ENCODE measurements around the gene ADAP2.

Gene ADAP2

GRCh38 chr17:30982855-30983254 lies 61.1 kb downstream of the ADAP2 start:
- FAIRE-seq, result no peak
- no peak for DNase-seq (ENCODE audit: insufficient read length)
- TF ChIP-seq POLR2AphosphoS5 (IDR thresholded peaks at IDR 0.05; ENCODE audit: low read depth, low read length) (no peak), POLR2A (IDR thresholded peaks at IDR 0.05; ENCODE audit: low read depth, low read length) (no peak), TAF1 (IDR thresholded peaks at IDR 0.05; ENCODE audit: borderline replicate concordance, low read depth, low read length) (no peak)

GRCh38 chr17:30990458-30990857 lies 68.7 kb downstream of the ADAP2 start:
- no peak for DNase-seq (ENCODE audit: insufficient read length)
- TF ChIP-seq POLR2A (IDR thresholded peaks at IDR 0.05; ENCODE audit: low read depth, low read length) (no peak), TAF1 (IDR thresholded peaks at IDR 0.05; ENCODE audit: borderline replicate concordance, low read depth, low read length) (no peak), POLR2AphosphoS5 (IDR thresholded peaks at IDR 0.05; ENCODE audit: low read depth, low read length) (no peak)
- FAIRE-seq, result no peak

- TF ChIP-seq TAF1 (IDR thresholded peaks at IDR 0.05; ENCODE audit: borderline replicate concordance, low read depth, low read length) (no peak), POLR2A (IDR thresholded peaks at IDR 0.05; ENCODE audit: low read depth, low read length) (no peak), POLR2AphosphoS5 (IDR thresholded peaks at IDR 0.05; ENCODE audit: low read depth, low read length) (no peak)
- FAIRE-seq (no peak), DNase-seq (ENCODE audit: insufficient read length) (no peak)
Measured at GRCh38 chr17:30992551-30992950, 70.8 kb downstream of the ADAP2 start.

- FAIRE-seq, result no peak
- TF ChIP-seq POLR2A (IDR thresholded peaks at IDR 0.05; ENCODE audit: low read depth, low read length) (no peak), TAF1 (IDR thresholded peaks at IDR 0.05; ENCODE audit: borderline replicate concordance, low read depth, low read length) (no peak), POLR2AphosphoS5 (IDR thresholded peaks at IDR 0.05; ENCODE audit: low read depth, low read length) (no peak)
- no peak for DNase-seq (ENCODE audit: insufficient read length)
Measured at GRCh38 chr17:30995347-30995746, 73.6 kb downstream of the ADAP2 start.

- no peak for FAIRE-seq
- DNase-seq (ENCODE audit: insufficient read length), result no peak
- no peak for TF ChIP-seq TAF1 (IDR thresholded peaks at IDR 0.05; ENCODE audit: borderline replicate concordance, low read depth, low read length)
- no peak for TF ChIP-seq POLR2AphosphoS5 (IDR thresholded peaks at IDR 0.05; ENCODE audit: low read depth, low read length)
- no peak for TF ChIP-seq POLR2A (IDR thresholded peaks at IDR 0.05; ENCODE audit: low read depth, low read length)
Measured at GRCh38 chr17:30996486-30996885, 74.7 kb downstream of the ADAP2 start.

- TF ChIP-seq TAF1 (IDR thresholded peaks at IDR 0.05; ENCODE audit: borderline replicate concordance, low read depth, low read length) (no peak), POLR2A (IDR thresholded peaks at IDR 0.05; ENCODE audit: low read depth, low read length) (no peak), POLR2AphosphoS5 (IDR thresholded peaks at IDR 0.05; ENCODE audit: low read depth, low read length) (no peak)
- FAIRE-seq, result no peak
Measured at GRCh38 chr17:30997270-30997669, 75.5 kb downstream of the ADAP2 start.

GRCh38 chr17:30997842-30998241 lies 76.1 kb downstream of the ADAP2 start:
- TF ChIP-seq POLR2A (IDR thresholded peaks at IDR 0.05; ENCODE audit: low read depth, low read length), result no peak
- TF ChIP-seq POLR2AphosphoS5 (IDR thresholded peaks at IDR 0.05; ENCODE audit: low read depth, low read length), result no peak
- no peak for TF ChIP-seq TAF1 (IDR thresholded peaks at IDR 0.05; ENCODE audit: borderline replicate concordance, low read depth, low read length)
- FAIRE-seq (no peak), DNase-seq (ENCODE audit: insufficient read length) (no peak)

More at GRCh38 chr17:30997270-30997669, 75.5 kb downstream of the ADAP2 start:
- DNase-seq (ENCODE audit: insufficient read length), result no peak

- no peak for DNase-seq (ENCODE audit: insufficient read length)
- no peak for FAIRE-seq
- TF ChIP-seq POLR2AphosphoS5 (IDR thresholded peaks at IDR 0.05; ENCODE audit: low read depth, low read length) (no peak), POLR2A (IDR thresholded peaks at IDR 0.05; ENCODE audit: low read depth, low read length) (no peak), TAF1 (IDR thresholded peaks at IDR 0.05; ENCODE audit: borderline replicate concordance, low read depth, low read length) (no peak)
Measured at GRCh38 chr17:31002047-31002446, 80.3 kb downstream of the ADAP2 start.

GRCh38 chr17:31003225-31003866 lies 81.6 kb downstream of the ADAP2 start:
- FAIRE-seq (no peak), DNase-seq (ENCODE audit: insufficient read length) (no peak)
- no peak for TF ChIP-seq POLR2A (IDR thresholded peaks at IDR 0.05; ENCODE audit: low read depth, low read length)
- no peak for TF ChIP-seq TAF1 (IDR thresholded peaks at IDR 0.05; ENCODE audit: borderline replicate concordance, low read depth, low read length)
- TF ChIP-seq POLR2AphosphoS5 (IDR thresholded peaks at IDR 0.05; ENCODE audit: low read depth, low read length), result no peak

- FAIRE-seq (no peak), DNase-seq (ENCODE audit: insufficient read length) (no peak)
- TF ChIP-seq POLR2AphosphoS5 (IDR thresholded peaks at IDR 0.05; ENCODE audit: low read depth, low read length) (no peak), TAF1 (IDR thresholded peaks at IDR 0.05; ENCODE audit: borderline replicate concordance, low read depth, low read length) (no peak), POLR2A (IDR thresholded peaks at IDR 0.05; ENCODE audit: low read depth, low read length) (no peak)
Measured at GRCh38 chr17:31004160-31004559, 82.4 kb downstream of the ADAP2 start.

- DNase-seq (ENCODE audit: insufficient read length) (no peak), FAIRE-seq (no peak)
- no peak for TF ChIP-seq TAF1 (IDR thresholded peaks at IDR 0.05; ENCODE audit: borderline replicate concordance, low read depth, low read length)
- TF ChIP-seq POLR2AphosphoS5 (IDR thresholded peaks at IDR 0.05; ENCODE audit: low read depth, low read length), result no peak
- no peak for TF ChIP-seq POLR2A (IDR thresholded peaks at IDR 0.05; ENCODE audit: low read depth, low read length)
Measured at GRCh38 chr17:31007695-31008373, 86.1 kb downstream of the ADAP2 start.
